Breast epithelium (tissue), 3 donors: ENCODE measurements around the gene TBC1D10A.

ENCODE experiments used
- CTCF ChIP-seq, 3 donors: fragments of 450-650 bp; IDR thresholded peaks; one replicate each; pipeline ENCODE4 v1.5.1; 2016 to 2017; ENCODE audit warnings: antibody characterized with exemption in 3 of 3, mild to moderate bottlenecking in 3 of 3, moderate library complexity in 3 of 3
- POLR2AphosphoS5 ChIP-seq, 3 donors: sonication (generic); formaldehyde crosslinking; IDR thresholded peaks; one replicate each; pipeline ENCODE4 v1.6.1; 2017; ENCODE audit warnings: antibody characterized with exemption in 3 of 3

- TF ChIP-seq CTCF (IDR thresholded peaks at IDR 0.05) (no peak), POLR2AphosphoS5 (IDR thresholded peaks at IDR 0.05) (no peak)
Measured at GRCh38 chr22:30337461-30337778, 10.7 kb upstream of the TBC1D10A start.
